AG09319 (cell line): ENCODE results near the gene PLCB1.
"Not testable (repeated sequence)": the region's sequence is repeated elsewhere in the genome, so short reads cannot be mapped to it uniquely, and the experiment has no call there.

Experiments
- DNase-seq: peaks from one replicate; pipeline ENCODE4 v3.0.0-alpha.2; 2010; ENCODE audit warnings: low read depth; ENCODE audit errors: extremely low read depth
- CTCF ChIP-seq: IDR thresholded peaks from 2 replicates; pipeline ENCODE4 v1.5.1; 2011; ENCODE audit warnings: low read depth, mild to moderate bottlenecking, inconsistent platforms, low read length, moderate library complexity

PLCB1 gene

GRCh38 chr20:8335495-8336195 lies 203.6 kb downstream of the PLCB1 start:
- no peak for TF ChIP-seq CTCF
- DNase-seq, result no peak

GRCh38 chr20:8339349-8339748 lies 207.3 kb downstream of the PLCB1 start:
- TF ChIP-seq CTCF, result no peak
- no peak for DNase-seq

- no peak for DNase-seq
- TF ChIP-seq CTCF, result no peak
These were observed 210.3 kb downstream of the PLCB1 start for GRCh38 chr20:8342391-8342790.

- no peak for DNase-seq
- no peak for TF ChIP-seq CTCF
These were observed 212.0 kb downstream of the PLCB1 start for GRCh38 chr20:8344106-8344505.

GRCh38 chr20:8344631-8345030 lies 212.6 kb downstream of the PLCB1 start:
- no peak for DNase-seq
- TF ChIP-seq CTCF, result no peak

- DNase-seq, result no peak
- no peak for TF ChIP-seq CTCF
These were observed 214.7 kb downstream of the PLCB1 start for GRCh38 chr20:8346700-8347270.

- not testable (repeated sequence) for DNase-seq
These were observed 218.2 kb downstream of the PLCB1 start for GRCh38 chr20:8350225-8350624.

- no peak for TF ChIP-seq CTCF
- no peak for DNase-seq
These were observed 220.4 kb downstream of the PLCB1 start for GRCh38 chr20:8352486-8352885.
